Fibroblast of gingiva (primary cell): Measurements from ENCODE around the gene UCK1.
A peak's percentile ranks its signal among the peaks of the same experiment; 100 is the strongest.

ENCODE experiments used
- DNase-seq: peaks from one replicate; pipeline ENCODE4 v3.0.0-alpha.2; 2011; ENCODE audit warnings: low read depth

UCK1 gene

GRCh38 chr9:131530920-131531832 lies at the start of gene UCK1:
UCK1 (minus strand) TSS chr9:131531263; CDS start chr9:131531174, 89 bp downstream.
- DNase-seq = peak; percentile 80

- DNase-seq = no peak
Measured at GRCh38 chr9:131580358-131580757, 49.3 kb upstream of the UCK1 start.

- no peak for DNase-seq
Measured at GRCh38 chr9:131579789-131580211, 48.7 kb upstream of the UCK1 start.

GRCh38 chr9:131578731-131579504 lies 47.9 kb upstream of the UCK1 start:
- no peak for DNase-seq

- DNase-seq = no peak
Measured at GRCh38 chr9:131578021-131578420, 47.0 kb upstream of the UCK1 start.

- DNase-seq = no peak
Measured at GRCh38 chr9:131577005-131578000, 46.2 kb upstream of the UCK1 start.

GRCh38 chr9:131575946-131576853 lies 45.1 kb upstream of the UCK1 start:
- no peak for DNase-seq

- no peak for DNase-seq
Measured at GRCh38 chr9:131574730-131575640, 43.9 kb upstream of the UCK1 start.

- no peak for DNase-seq
Measured at GRCh38 chr9:131567910-131568309, 36.8 kb upstream of the UCK1 start.

- no peak for DNase-seq
Measured at GRCh38 chr9:131566158-131566557, 35.1 kb upstream of the UCK1 start.

- no peak for DNase-seq
Measured at GRCh38 chr9:131565369-131565768, 34.3 kb upstream of the UCK1 start.

- no peak for DNase-seq
Measured at GRCh38 chr9:131562032-131562959, 31.2 kb upstream of the UCK1 start.

- no peak for DNase-seq
Measured at GRCh38 chr9:131559421-131560000, 28.4 kb upstream of the UCK1 start.

- no peak for DNase-seq
Measured at GRCh38 chr9:131557855-131558548, 26.9 kb upstream of the UCK1 start.

- no peak for DNase-seq
Measured at GRCh38 chr9:131555841-131556673, 25.0 kb upstream of the UCK1 start.

GRCh38 chr9:131554843-131555351 lies 23.8 kb upstream of the UCK1 start:
- no peak for DNase-seq
